GM23338 (cell line): ENCODE results near the gene DTNBP1. TPM values are rescaled to one million over a fixed set of nuclear protein-coding genes. Genes with fewer than 3 reads are reported as not detected.

Source experiments
- ATAC-seq: fragments of 200-7000 bp; cut with Tn5 transposase; 3 replicates; pipeline ENCODE4 v1.9.1; 2020
- DNase-seq: peaks from one replicate; pipeline ENCODE4 v3.0.0-alpha.2; 2015; ENCODE audit warnings: low spot score
- H2AFZ ChIP-seq: fragments of 200-600 bp; sonication (generic); 2 replicates; pipeline ENCODE4 v1.8.0; 2016; ENCODE audit warnings: antibody characterized with exemption, mild to moderate bottlenecking, moderate library complexity
- H3F3A ChIP-seq: fragments of 200-600 bp; sonication (generic); replicated peaks from 2 replicates; pipeline ENCODE4 v1.8.0; 2017; ENCODE audit warnings: antibody characterized with exemption, mixed run types, low read depth
- H3K27ac ChIP-seq: fragments of 200-600 bp; sonication (generic); 2 replicates; pipeline ENCODE4 v1.6.1; 2016; ENCODE audit warnings: low read depth
- H3K27me3 ChIP-seq: fragments of 200-600 bp; sonication (generic); 2 replicates; pipeline ENCODE4 v1.8.0; 2016; ENCODE audit warnings: mild to moderate bottlenecking, mixed run types, moderate library complexity; ENCODE audit not compliant: insufficient read depth
- H3K36me3 ChIP-seq: fragments of 200-600 bp; sonication (generic); 2 replicates; pipeline ENCODE4 v1.8.0; 2016; ENCODE audit warnings: mild to moderate bottlenecking; ENCODE audit not compliant: insufficient read depth
- H3K4me1 ChIP-seq: fragments of 200-600 bp; sonication (generic); 2 replicates; pipeline ENCODE4 v1.8.0; 2016; ENCODE audit warnings: mild to moderate bottlenecking, moderate library complexity; ENCODE audit not compliant: insufficient read depth
- H3K4me2 ChIP-seq: fragments of 200-600 bp; sonication (generic); 2 replicates; pipeline ENCODE4 v1.7.1; 2017; ENCODE audit warnings: mixed run types
- H3K4me3 ChIP-seq: fragments of 200-600 bp; sonication (generic); 2 replicates; pipeline ENCODE4 v1.6.1; 2016; ENCODE audit warnings: mixed run types
- H3K79me2 ChIP-seq: fragments of 200-600 bp; sonication (generic); replicated peaks from 2 replicates; pipeline ENCODE4 v1.8.0; 2017; ENCODE audit warnings: mild to moderate bottlenecking; ENCODE audit not compliant: insufficient read depth
- H3K9me2 ChIP-seq: fragments of 200-600 bp; sonication (generic); 2 replicates; pipeline ENCODE4 v1.8.0; 2017; ENCODE audit not compliant: insufficient read depth
- H4K20me1 ChIP-seq: fragments of 200-600 bp; sonication (generic); replicated peaks from 2 replicates; pipeline ENCODE4 v1.8.0; 2017; ENCODE audit warnings: mild to moderate bottlenecking; ENCODE audit not compliant: insufficient read depth
- H3K27ac Mint-ChIP-seq: 2 replicates; pipeline ENCODE4 v1.8.0; 2020; ENCODE audit warnings: inconsistent platforms, mild to moderate bottlenecking, moderate library complexity, mixed read lengths
- H3K27me3 Mint-ChIP-seq: 3 replicates; pipeline ENCODE4 v1.8.0; 2022; ENCODE audit warnings: low read depth, mild to moderate bottlenecking, moderate library complexity, mixed read lengths, inconsistent platforms; ENCODE audit not compliant: insufficient read depth, poor library complexity
- H3K36me3 Mint-ChIP-seq: 3 replicates; pipeline ENCODE4 v1.8.0; 2021; ENCODE audit warnings: low read depth, mild to moderate bottlenecking, inconsistent platforms, moderate library complexity, mixed read lengths
- H3K4me1 Mint-ChIP-seq: 3 replicates; pipeline ENCODE4 v1.8.0; 2020; ENCODE audit warnings: mild to moderate bottlenecking, inconsistent platforms, mixed read lengths
- H3K4me3 Mint-ChIP-seq: 3 replicates; pipeline ENCODE4 v1.8.0; 2021; ENCODE audit warnings: moderate library complexity, mild to moderate bottlenecking, inconsistent platforms, mixed read lengths
- H3K9me3 Mint-ChIP-seq: 3 replicates; pipeline ENCODE4 v1.8.0; 2020; ENCODE audit warnings: moderate library complexity, mild to moderate bottlenecking, inconsistent platforms, mixed read lengths
- EZH2phosphoT487 ChIP-seq: fragments of 200-600 bp; sonication (generic); IDR thresholded peaks from one replicate; pipeline ENCODE4 v1.8.1; 2018; ENCODE audit warnings: antibody characterized with exemption; ENCODE audit not compliant: unreplicated experiment
- JUNB ChIP-seq: IDR thresholded peaks from one replicate; pipeline ENCODE4 v1.6.1; 2016; ENCODE audit warnings: antibody characterized with exemption; ENCODE audit not compliant: unreplicated experiment
- NANOG ChIP-seq: IDR thresholded peaks from 2 replicates; pipeline ENCODE4 v1.6.1; 2016; ENCODE audit warnings: antibody characterized with exemption, borderline replicate concordance
- POLR2AphosphoS5 ChIP-seq: IDR thresholded peaks from 2 replicates; pipeline ENCODE4 v1.6.1; 2016; ENCODE audit warnings: antibody characterized with exemption, low read depth
- STAT1 ChIP-seq: IDR thresholded peaks from one replicate; pipeline ENCODE4 v1.6.1; 2016; ENCODE audit warnings: antibody characterized with exemption; ENCODE audit not compliant: unreplicated experiment
- ZNF331 ChIP-seq: fragments of 250-450 bp; sonication (Bioruptor Pico); IDR thresholded peaks from 2 replicates; pipeline ENCODE4 v1.5.0; 2020; ENCODE audit warnings: low read depth, mild to moderate bottlenecking, moderate library complexity
- polyA plus RNA-seq: library from polyadenylated mRNA; unstranded; fragments of >200 nt; fragmentation: Nextera tagmentation; extraction: Ambion mirVana; gene quantifications from 2 replicates; pipeline ENCODE4 v1.2.1, GENCODE V29; 2016
- total RNA-seq: library from RNA; depleted of rRNA; stranded (reverse); fragments of >200 nt; shearing (Covaris generic); gene quantifications from 2 replicates; pipeline ENCODE4 v1.2.3, GENCODE V29; 2014
- TF ChIP-seq, protein P1 (sequence below): fragments of 250-450 bp; sonication (Bioruptor Pico); IDR thresholded peaks from 2 replicates; pipeline ENCODE4 v1.5.0; 2020; ENCODE audit warnings: mild to moderate bottlenecking, moderate library complexity

Gene DTNBP1
- total and polyA plus RNA-seq, 2 experiments from 2014 or later, result 12.1 to 20.1 TPM

DNA sequence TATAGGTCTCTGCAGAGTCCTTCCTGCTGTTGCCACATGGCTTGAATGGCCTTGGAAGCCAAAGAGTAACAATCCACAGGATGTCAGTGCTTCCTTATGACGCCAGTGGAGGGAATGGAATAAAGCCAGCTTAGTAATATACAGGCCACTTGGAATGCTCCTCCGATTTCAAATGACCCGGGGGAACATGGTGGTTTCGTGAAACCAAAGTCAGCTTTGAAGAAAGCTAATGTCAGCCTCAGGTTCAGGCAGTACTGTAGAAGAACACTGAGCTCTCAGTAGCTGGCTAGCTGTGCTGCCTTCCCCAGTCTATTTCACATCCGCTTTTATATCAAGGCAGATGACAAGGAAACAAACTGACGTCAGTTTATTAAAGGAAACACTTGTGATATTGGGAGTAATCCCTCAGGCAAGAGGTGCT is 189.1 kb downstream of the DTNBP1 start (continued):
- TF ChIP-seq, protein P1, sequence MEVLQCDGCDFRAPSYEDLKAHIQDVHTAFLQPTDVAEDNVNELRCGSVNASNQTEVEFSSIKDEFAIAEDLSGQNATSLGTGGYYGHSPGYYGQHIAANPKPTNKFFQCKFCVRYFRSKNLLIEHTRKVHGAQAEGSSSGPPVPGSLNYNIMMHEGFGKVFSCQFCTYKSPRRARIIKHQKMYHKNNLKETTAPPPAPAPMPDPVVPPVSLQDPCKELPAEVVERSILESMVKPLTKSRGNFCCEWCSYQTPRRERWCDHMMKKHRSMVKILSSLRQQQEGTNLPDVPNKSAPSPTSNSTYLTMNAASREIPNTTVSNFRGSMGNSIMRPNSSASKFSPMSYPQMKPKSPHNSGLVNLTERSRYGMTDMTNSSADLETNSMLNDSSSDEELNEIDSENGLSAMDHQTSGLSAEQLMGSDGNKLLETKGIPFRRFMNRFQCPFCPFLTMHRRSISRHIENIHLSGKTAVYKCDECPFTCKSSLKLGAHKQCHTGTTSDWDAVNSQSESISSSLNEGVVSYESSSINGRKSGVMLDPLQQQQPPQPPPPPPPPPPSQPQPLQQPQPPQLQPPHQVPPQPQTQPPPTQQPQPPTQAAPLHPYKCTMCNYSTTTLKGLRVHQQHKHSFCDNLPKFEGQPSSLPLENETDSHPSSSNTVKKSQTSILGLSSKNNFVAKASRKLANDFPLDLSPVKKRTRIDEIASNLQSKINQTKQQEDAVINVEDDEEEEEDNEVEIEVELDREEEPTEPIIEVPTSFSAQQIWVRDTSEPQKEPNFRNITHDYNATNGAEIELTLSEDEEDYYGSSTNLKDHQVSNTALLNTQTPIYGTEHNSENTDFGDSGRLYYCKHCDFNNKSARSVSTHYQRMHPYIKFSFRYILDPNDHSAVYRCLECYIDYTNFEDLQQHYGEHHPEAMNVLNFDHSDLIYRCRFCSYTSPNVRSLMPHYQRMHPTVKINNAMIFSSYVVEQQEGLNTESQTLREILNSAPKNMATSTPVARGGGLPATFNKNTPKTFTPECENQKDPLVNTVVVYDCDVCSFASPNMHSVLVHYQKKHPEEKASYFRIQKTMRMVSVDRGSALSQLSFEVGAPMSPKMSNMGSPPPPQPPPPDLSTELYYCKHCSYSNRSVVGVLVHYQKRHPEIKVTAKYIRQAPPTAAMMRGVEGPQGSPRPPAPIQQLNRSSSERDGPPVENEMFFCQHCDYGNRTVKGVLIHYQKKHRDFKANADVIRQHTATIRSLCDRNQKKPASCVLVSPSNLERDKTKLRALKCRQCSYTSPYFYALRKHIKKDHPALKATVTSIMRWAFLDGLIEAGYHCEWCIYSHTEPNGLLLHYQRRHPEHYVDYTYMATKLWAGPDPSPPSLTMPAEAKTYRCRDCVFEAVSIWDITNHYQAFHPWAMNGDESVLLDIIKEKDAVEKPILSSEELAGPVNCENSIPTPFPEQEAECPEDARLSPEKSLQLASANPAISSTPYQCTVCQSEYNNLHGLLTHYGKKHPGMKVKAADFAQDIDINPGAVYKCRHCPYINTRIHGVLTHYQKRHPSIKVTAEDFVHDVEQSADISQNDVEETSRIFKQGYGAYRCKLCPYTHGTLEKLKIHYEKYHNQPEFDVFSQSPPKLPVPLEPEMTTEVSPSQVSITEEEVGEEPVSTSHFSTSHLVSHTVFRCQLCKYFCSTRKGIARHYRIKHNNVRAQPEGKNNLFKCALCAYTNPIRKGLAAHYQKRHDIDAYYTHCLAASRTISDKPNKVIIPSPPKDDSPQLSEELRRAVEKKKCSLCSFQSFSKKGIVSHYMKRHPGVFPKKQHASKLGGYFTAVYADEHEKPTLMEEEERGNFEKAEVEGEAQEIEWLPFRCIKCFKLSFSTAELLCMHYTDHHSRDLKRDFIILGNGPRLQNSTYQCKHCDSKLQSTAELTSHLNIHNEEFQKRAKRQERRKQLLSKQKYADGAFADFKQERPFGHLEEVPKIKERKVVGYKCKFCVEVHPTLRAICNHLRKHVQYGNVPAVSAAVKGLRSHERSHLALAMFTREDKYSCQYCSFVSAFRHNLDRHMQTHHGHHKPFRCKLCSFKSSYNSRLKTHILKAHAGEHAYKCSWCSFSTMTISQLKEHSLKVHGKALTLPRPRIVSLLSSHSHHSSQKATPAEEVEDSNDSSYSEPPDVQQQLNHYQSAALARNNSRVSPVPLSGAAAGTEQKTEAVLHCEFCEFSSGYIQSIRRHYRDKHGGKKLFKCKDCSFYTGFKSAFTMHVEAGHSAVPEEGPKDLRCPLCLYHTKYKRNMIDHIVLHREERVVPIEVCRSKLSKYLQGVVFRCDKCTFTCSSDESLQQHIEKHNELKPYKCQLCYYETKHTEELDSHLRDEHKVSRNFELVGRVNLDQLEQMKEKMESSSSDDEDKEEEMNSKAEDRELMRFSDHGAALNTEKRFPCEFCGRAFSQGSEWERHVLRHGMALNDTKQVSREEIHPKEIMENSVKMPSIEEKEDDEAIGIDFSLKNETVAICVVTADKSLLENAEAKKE, result no peak
- TF ChIP-seq ZNF331 (CRISPR knock-in tag), result no peak

GRCh38 chr6:15473174-15473573 is 189.7 kb downstream of the DTNBP1 start:
- Histone ChIP-seq H3K4me3 (no peak overlapping the region), H3K27me3 (no peaks in the 10 kb centered on the region), H3K4me1 (peaks cover 59% of the 10 kb centered on the region), H3K27ac (0 out of 2 replicates have a peak overlapping the region, but pooled peaks have one; percentile 68), H3K36me3 (peaks cover 28% of the 10 kb centered on the region), H3F3A (peaks cover 14% of the 10 kb centered on the region; the same call in 1 of the 2 replicates), H4K20me1 (peaks cover 93% of the 10 kb centered on the region), H3K4me2 (no peak overlapping the region), H3K9me2 (no peaks in the 10 kb centered on the region), H3K79me2 (peaks cover 98% of the 10 kb centered on the region), H2AFZ (no peak overlapping the region)
- ATAC-seq (no peak), DNase-seq (no peak)
- TF ChIP-seq ZNF331 (CRISPR knock-in tag) (no peak), STAT1 (no peak), EZH2phosphoT487 (no peak), JUNB (no peak), POLR2AphosphoS5 (no peak), NANOG (no peak)
- TF ChIP-seq, protein P1, result no peak
- Mint-ChIP-seq H3K36me3 (peaks cover 56% of the 10 kb centered on the region), H3K4me3 (no peak overlapping the region), H3K9me3 (no peaks in the 10 kb centered on the region), H3K4me1 (peaks cover 66% of the 10 kb centered on the region), H3K27ac (no peak overlapping the region), H3K27me3 (peaks cover 34% of the 10 kb centered on the region)
